OCI-LY7 (cell line): ENCODE results near the gene ALDH6A1. TPM values are rescaled to one million over a fixed set of nuclear protein-coding genes. Genes with fewer than 3 reads are reported as not detected.

Source experiments
- Bru-seq: library from RNA; stranded (reverse); fragments of 400-500 nt; gene quantifications from one replicate; lab custom pipeline; 2021; lab: Mats Ljungman, UMichigan
- BruChase-seq, 2 experiments: library from RNA; stranded (reverse); fragments of 400-500 nt; gene quantifications; one replicate each; lab custom pipeline; 2021; lab: Mats Ljungman, UMichigan
- BruUV-seq: library from RNA; stranded (reverse); fragments of 400-500 nt; replicated peaks from 2 replicates; lab custom pipeline; 2021; lab: Mats Ljungman, UMichigan
- CTCF ChIA-PET: fragments of 300-600 bp; sonication (Branson Sonifier 250); formaldehyde crosslinking; loops from one replicate; lab custom pipeline; 2022; ENCODE audit warnings: antibody characterized with exemption; ENCODE audit not compliant: unreplicated experiment; lab: Charles Lee
- POLR2A ChIA-PET: fragments of 300-600 bp; sonication (Branson Sonifier 250); formaldehyde crosslinking; loops from one replicate; lab custom pipeline; 2022; ENCODE audit warnings: antibody characterized with exemption; lab: Charles Lee
- DNase-seq: peaks from one replicate; pipeline ENCODE4 v3.0.0-alpha.2; 2015; ENCODE audit warnings: low spot score
- H2AFZ ChIP-seq: fragments of 200-600 bp; sonication (generic), shearing (Covaris generic); 2 replicates; pipeline ENCODE4 v1.6.1; 2014; ENCODE audit warnings: mild to moderate bottlenecking, antibody characterized with exemption, low read length, moderate library complexity
- H3K27ac ChIP-seq: fragments of 200-600 bp; sonication (generic); 2 replicates; pipeline ENCODE4 v1.5.1; 2014; ENCODE audit warnings: mixed run types, low read depth, mild to moderate bottlenecking, moderate library complexity, low read length, inconsistent platforms; ENCODE audit not compliant: poor library complexity, severe bottlenecking
- H3K36me3 ChIP-seq: fragments of 200-600 bp; sonication (generic); 2 replicates; pipeline ENCODE4 v1.6.1; 2014; ENCODE audit warnings: mild to moderate bottlenecking, antibody characterized with exemption, low read length, moderate library complexity, mixed read lengths; ENCODE audit not compliant: insufficient read depth
- H3K4me1 ChIP-seq: fragments of 200-600 bp; sonication (generic); 2 replicates; pipeline ENCODE4 v1.5.1; 2014; ENCODE audit warnings: mild to moderate bottlenecking, low read length; ENCODE audit not compliant: insufficient read depth, poor library complexity, severe bottlenecking
- H3K4me2 ChIP-seq: fragments of 200-600 bp; sonication (generic); 2 replicates; pipeline ENCODE4 v1.6.1; 2014; ENCODE audit warnings: mild to moderate bottlenecking, low read length
- H3K4me3 ChIP-seq: fragments of 200-600 bp; sonication (generic); 2 replicates; pipeline ENCODE4 v1.5.1; 2014; ENCODE audit warnings: mild to moderate bottlenecking, low read depth, low read length; ENCODE audit not compliant: poor library complexity, severe bottlenecking
- H3K79me2 ChIP-seq: fragments of 200-600 bp; sonication (generic); 2 replicates; pipeline ENCODE4 v1.6.1; 2016; ENCODE audit warnings: low read depth, mild to moderate bottlenecking, low read length, moderate library complexity, mixed read lengths; ENCODE audit not compliant: insufficient read depth
- H3K9me2 ChIP-seq: fragments of 200-600 bp; sonication (generic); 2 replicates; pipeline ENCODE4 v1.6.1; 2016; ENCODE audit warnings: mild to moderate bottlenecking, low read length, mixed read lengths; ENCODE audit not compliant: insufficient read depth
- H3K9me3 ChIP-seq: fragments of 200-600 bp; sonication (generic); 2 replicates; pipeline ENCODE4 v1.6.1; 2014; ENCODE audit warnings: mild to moderate bottlenecking, mixed run types, low read length, mixed read lengths
- H4K20me1 ChIP-seq: fragments of 200-600 bp; sonication (generic); 2 replicates; pipeline ENCODE4 v1.6.1; 2014; ENCODE audit warnings: mild to moderate bottlenecking, antibody characterized with exemption, low read length, moderate library complexity, mixed read lengths; ENCODE audit not compliant: insufficient read depth
- EZH2phosphoT487 ChIP-seq: fragments of 200-600 bp; sonication (generic); IDR thresholded peaks from 2 replicates; pipeline ENCODE4 v1.6.1; 2018; ENCODE audit warnings: low read depth, borderline replicate concordance, mild to moderate bottlenecking, mixed run types, antibody characterized with exemption, low read length, moderate library complexity, mixed read lengths
- intact Hi-C: fragments of 100-400 bp; cut with micrococcal nuclease; formaldehyde crosslinking; loops from one replicate; pipeline ENCODE4 v1.10.0; 2022; ENCODE audit not compliant: unreplicated experiment
- long read RNA-seq: library from polyadenylated mRNA; stranded (forward); transcript quantifications from one replicate; pipeline ENCODE4 v2.0.0, GENCODE V29; 2022
- total RNA-seq, 2 experiments: library from RNA; depleted of rRNA in 1 of 2; stranded (reverse); fragments of >200 nt in 1 of 2; shearing (Covaris generic) in 1 of 2; gene quantifications; 2 replicates each; pipeline ENCODE4 v1.2.3, GENCODE V29; 2014 to 2022
- TF ChIP-seq, protein P1 (sequence below): fragments of 200-600 bp; sonication (generic); conservative IDR thresholded peaks from 2 replicates; pipeline ENCODE4 v1.5.1; 2014; ENCODE audit warnings: mild to moderate bottlenecking, antibody characterized with exemption, low read length, moderate library complexity, mixed read lengths

Gene ALDH6A1
- 16.6 and 17.0 TPM in 2 replicates for total RNA-seq (2014; rRNA removed; shearing (Covaris generic))
- 20.7 and 25.7 TPM in 2 replicates for total RNA-seq (2022)
- Bru-seq, nascent RNA, result percentile 48 among the genes with signal in this experiment
- BruChase-seq, experiment 1, labeled RNA remaining after a 6-hour chase, result percentile 61 among the genes with signal in this experiment
- BruChase-seq, experiment 2, labeled RNA remaining after a 2-hour chase, result percentile 48 among the genes with signal in this experiment
- long read RNA-seq, full-length matches to known transcripts, result 41 of 59 reads
- long read RNA-seq, partial matches to known transcripts, result 1 of 59 reads
- long read RNA-seq, other reads (novel, unspliced or antisense), result 17 of 59 reads

DNA sequence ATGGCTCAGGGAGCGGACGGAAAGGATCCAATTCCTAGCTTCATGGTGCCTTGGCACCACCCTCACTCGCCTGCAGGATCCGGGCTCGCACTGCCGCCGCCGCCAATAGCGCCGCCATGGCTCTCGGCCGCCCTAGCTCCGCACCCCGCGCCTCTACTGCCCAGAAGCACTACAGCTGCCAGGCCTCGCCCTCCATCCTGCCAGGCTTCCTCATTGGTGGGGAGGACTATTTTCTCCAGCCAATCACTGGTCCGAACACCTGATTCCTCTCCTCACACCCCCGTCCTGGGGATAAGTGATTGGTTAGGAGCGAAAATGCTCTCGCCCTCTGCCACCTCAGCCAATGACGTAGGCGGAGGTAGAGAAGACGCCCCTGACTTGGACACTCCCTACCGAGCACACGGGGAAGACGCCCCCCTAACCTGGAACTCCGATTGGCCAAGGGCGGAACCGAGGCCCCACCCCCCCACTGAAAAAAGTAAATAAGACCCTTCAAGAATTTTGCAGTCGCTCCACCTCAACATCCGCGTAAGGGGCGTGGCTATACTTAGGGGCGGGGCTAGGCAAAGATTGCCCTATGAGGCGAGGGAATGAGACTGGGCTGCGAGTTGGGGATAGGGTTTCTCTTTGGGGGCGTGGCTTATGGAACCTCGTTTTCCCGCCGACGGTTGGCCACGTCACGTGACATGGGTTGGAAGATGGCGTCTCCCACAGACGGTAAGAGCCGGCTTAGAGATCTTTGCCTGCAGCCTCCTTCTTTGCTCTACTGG is at the start of gene ALDH6A1, which contains the start of gene LIN52:
Gene ALDH6A1, minus strand, starts transcription at position 177 of the 770 bp plus-strand sequence. Its CDS starts 59 bp downstream, at position 118.
Gene LIN52, plus strand, starts transcription at position 680 of the 770 bp plus-strand sequence. Its CDS starts 19 bp downstream, at position 699.
- Histone ChIP-seq H3K9me2 (no peaks in the 10 kb centered on the region), H3K79me2 (peaks cover 27% of the 10 kb centered on the region), H3K36me3 (no peaks in the 10 kb centered on the region), H3K4me2 (peak within 1 kb of the TSS; percentile 96), H3K9me3 (no peaks in the 10 kb centered on the region), H3K4me3 (peak within 1 kb of the TSS; percentile 79), H4K20me1 (no peaks in the 10 kb centered on the region), H3K27ac (peak within 1 kb of the TSS; percentile 30), H2AFZ (peak within 1 kb of the TSS; percentile 74), H3K4me1 (peaks cover 23% of the 10 kb centered on the region)
- TF ChIP-seq EZH2phosphoT487, result no peak
- TF ChIP-seq, protein P1, sequence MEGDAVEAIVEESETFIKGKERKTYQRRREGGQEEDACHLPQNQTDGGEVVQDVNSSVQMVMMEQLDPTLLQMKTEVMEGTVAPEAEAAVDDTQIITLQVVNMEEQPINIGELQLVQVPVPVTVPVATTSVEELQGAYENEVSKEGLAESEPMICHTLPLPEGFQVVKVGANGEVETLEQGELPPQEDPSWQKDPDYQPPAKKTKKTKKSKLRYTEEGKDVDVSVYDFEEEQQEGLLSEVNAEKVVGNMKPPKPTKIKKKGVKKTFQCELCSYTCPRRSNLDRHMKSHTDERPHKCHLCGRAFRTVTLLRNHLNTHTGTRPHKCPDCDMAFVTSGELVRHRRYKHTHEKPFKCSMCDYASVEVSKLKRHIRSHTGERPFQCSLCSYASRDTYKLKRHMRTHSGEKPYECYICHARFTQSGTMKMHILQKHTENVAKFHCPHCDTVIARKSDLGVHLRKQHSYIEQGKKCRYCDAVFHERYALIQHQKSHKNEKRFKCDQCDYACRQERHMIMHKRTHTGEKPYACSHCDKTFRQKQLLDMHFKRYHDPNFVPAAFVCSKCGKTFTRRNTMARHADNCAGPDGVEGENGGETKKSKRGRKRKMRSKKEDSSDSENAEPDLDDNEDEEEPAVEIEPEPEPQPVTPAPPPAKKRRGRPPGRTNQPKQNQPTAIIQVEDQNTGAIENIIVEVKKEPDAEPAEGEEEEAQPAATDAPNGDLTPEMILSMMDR, result peak; percentile 51; the same call in 1 of the 2 replicates
- peak; percentile 100 for DNase-seq
- POLR2A ChIA-PET, result interaction anchor here (0.6 to 1.0 kb wide), 2 partner anchors 54 to 61 kb away, joined by 3 read pairs; no protein-coding TSS in a partner anchor
- no TSS peak for BruUV-seq
- intact Hi-C loops, result loop anchor here (2.0 kb wide), 1 partner anchor 66 kb away; the partner anchor contains the start of genes BBOF1 and ENTPD5
- CTCF ChIA-PET, result no interaction called here

GRCh38 chr14:74127634-74128033 is 43.4 kb upstream of the ALDH6A1 start:
- no peak for DNase-seq
- no TSS peak for BruUV-seq
- POLR2A ChIA-PET, result interaction anchor here (0.8 to 2.4 kb wide), 3 partner anchors 9 to 12 kb away, joined by 4 to 15 read pairs (median 4); no protein-coding TSS in a partner anchor

More at GRCh38 chr14:74127634-74128033, 43.4 kb upstream of the ALDH6A1 start:
- intact Hi-C loops, result no loop called here
- no peaks in the 10 kb centered on the region for H4K20me1 ChIP-seq
- no peak overlapping the region for H3K4me2 ChIP-seq
- no peaks in the 10 kb centered on the region for H3K4me1 ChIP-seq
- H3K9me2 ChIP-seq, result no peaks in the 10 kb centered on the region
- H2AFZ ChIP-seq, result no peak overlapping the region
- H3K27ac ChIP-seq, result no peak overlapping the region
- H3K79me2 ChIP-seq, result no peaks in the 10 kb centered on the region
- CTCF ChIA-PET, result no interaction called here
- no peaks in the 10 kb centered on the region for H3K9me3 ChIP-seq
- H3K36me3 ChIP-seq, result no peaks in the 10 kb centered on the region
- H3K4me3 ChIP-seq, result no peak overlapping the region
- TF ChIP-seq EZH2phosphoT487, result no peak
- TF ChIP-seq, protein P1, result no peak
